ENCODE results near the gene MRLN. TPM values are rescaled to one million over a fixed set of nuclear protein-coding genes. Genes with fewer than 3 reads are reported as not detected.
"Not testable (repeated sequence)": the region's sequence is repeated elsewhere in the genome, so short reads cannot be mapped to it uniquely, and the experiment has no call there.

MRLN gene
- total and polyA plus RNA-seq, 2 of the 8 experiments (the other 6 are each of a cell fraction or from before 2014, with no cell fraction given): 0.21 TPM; not detected in 1

DNA sequence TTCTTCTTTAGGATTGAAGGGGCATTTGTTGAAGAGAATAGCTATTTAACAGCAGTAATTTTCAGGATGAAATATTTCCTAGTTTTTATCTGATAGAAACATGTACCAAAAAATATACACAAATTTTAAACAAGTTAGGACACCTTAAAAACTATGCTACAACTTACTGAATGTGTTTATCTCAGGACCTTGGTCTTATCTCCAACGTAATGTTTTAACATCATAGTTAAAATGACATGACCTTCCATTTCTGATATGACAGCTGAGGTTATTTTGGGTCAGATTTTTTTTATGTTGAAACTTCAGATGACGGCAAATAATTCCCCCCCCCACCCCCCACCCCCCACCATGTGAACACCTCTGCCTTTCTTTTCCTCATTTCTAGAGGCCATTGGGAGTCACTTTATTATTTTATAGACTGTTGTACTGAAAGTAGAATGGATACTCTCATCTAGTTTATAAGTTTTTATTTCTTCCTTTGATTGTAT, 8.0 kb downstream of the MRLN start:
- Histone ChIP-seq H3K56ac (replicated peaks; ENCODE audit: insufficient read length, low read depth, low read length) (no peak overlapping the region), H3K27ac (ENCODE audit: low read depth, low read length) (no peak overlapping the region), H4K5ac (ENCODE audit: insufficient read length, low read depth, low read length) (no peak overlapping the region), H3K36me3 (ENCODE audit: control insufficient read depth in 2 of 4, insufficient read depth in 4 of 4, low read length in 3 of 4) (no peaks in the 10 kb centered on the region; a peak in 1 of 8 replicates), H2BK5ac (ENCODE audit: low read depth, low read length) (no peak overlapping the region), H3K18ac (ENCODE audit: extremely low read depth, low read length) (no peak overlapping the region), H4K91ac (replicated peaks; ENCODE audit: insufficient read length, low read length) (no peak overlapping the region), H2BK15ac (ENCODE audit: low read length) (no peak overlapping the region), H4K8ac (ENCODE audit: extremely low read depth, insufficient read depth, low read length) (no peak overlapping the region), H3K27me3 (replicated peaks in 1 of 4; ENCODE audit: control insufficient read depth in 3 of 4, extremely low read depth in 1 of 4, insufficient read depth in 3 of 4, low read length in 3 of 4) (no peaks in the 10 kb centered on the region), H2AK5ac (ENCODE audit: low read depth, low read length) (no peak overlapping the region), H3K4me2 (ENCODE audit: insufficient read depth in 1 of 2, low read depth in 2 of 2, low read length in 2 of 2) (no peak overlapping the region), H3K14ac (ENCODE audit: insufficient read length) (no peak overlapping the region), H2BK12ac (ENCODE audit: low read depth, low read length) (no peak overlapping the region), H3K23ac (ENCODE audit: insufficient read length) (no peak overlapping the region), H3K79me2 (ENCODE audit: control insufficient read depth in 1 of 2, insufficient read depth in 2 of 2, low read length in 2 of 2) (no peaks in the 10 kb centered on the region), H2BK120ac (replicated peaks; ENCODE audit: low read depth, low read length) (no peak overlapping the region), H3K79me1 (ENCODE audit: low read depth, low read length) (no peaks in the 10 kb centered on the region), H3K9ac (replicated peaks in 1 of 4; ENCODE audit: extremely low read depth in 1 of 4, low read depth in 3 of 4, low read length in 3 of 4) (no peak overlapping the region), H3K4me1 (replicated peaks in 1 of 4; ENCODE audit: control insufficient read depth in 3 of 4, insufficient read depth in 4 of 4, low read length in 3 of 4) (no peaks in the 10 kb centered on the region), H3K4me3 (ENCODE audit: extremely low read depth in 1 of 4, insufficient read depth in 2 of 4, low read depth in 3 of 4, low read length in 4 of 4) (no peak overlapping the region), H2BK20ac (ENCODE audit: low read length) (no peak overlapping the region), H3K4ac (replicated peaks; ENCODE audit: insufficient read length, low read depth, low read length) (no peak overlapping the region), H4K20me1 (replicated peaks in 1 of 2; ENCODE audit: control insufficient read depth in 1 of 2, insufficient read depth in 2 of 2, low read length in 2 of 2) (no peaks in the 10 kb centered on the region), H3K23me2 (ENCODE audit: low read depth, low read length) (no peaks in the 10 kb centered on the region), H3K9me3 (ENCODE audit: insufficient read depth in 2 of 2, low read depth in 1 of 2, low read length in 1 of 2) (peaks cover 3 to 17% of the 10 kb centered on the region in 2 experiments; a peak in 3 of 4 replicates), H2AFZ (ENCODE audit: low read length) (no peak overlapping the region)
- 100% methylated on average over 2 of the region's 2 CpGs; no CpG with 5 or more reads in 1 of the 2 experiments for WGBS, 2 experiments (ENCODE audit: extremely low coverage in 1 of 2, insufficient coverage in 1 of 2, insufficient read length in 1 of 2, insufficient replicate concordance in 2 of 2, low coverage in 1 of 2, low lambda C conversion rate in 2 of 2, missing lambda C conversion rate in 1 of 2)
- CTCF ChIA-PET (ENCODE audit: partially characterized antibody): no interaction called here
- POLR2A ChIA-PET (ENCODE audit: partially characterized antibody): no interaction called here
- no peak for DNase-seq (ENCODE audit: low read depth in 1 of 2, low spot score in 2 of 2)
- no peak for FAIRE-seq
- no peak for TF ChIP-seq POU5F1 (IDR thresholded peaks at IDR 0.05; ENCODE audit: low read depth, low read length)

DNA sequence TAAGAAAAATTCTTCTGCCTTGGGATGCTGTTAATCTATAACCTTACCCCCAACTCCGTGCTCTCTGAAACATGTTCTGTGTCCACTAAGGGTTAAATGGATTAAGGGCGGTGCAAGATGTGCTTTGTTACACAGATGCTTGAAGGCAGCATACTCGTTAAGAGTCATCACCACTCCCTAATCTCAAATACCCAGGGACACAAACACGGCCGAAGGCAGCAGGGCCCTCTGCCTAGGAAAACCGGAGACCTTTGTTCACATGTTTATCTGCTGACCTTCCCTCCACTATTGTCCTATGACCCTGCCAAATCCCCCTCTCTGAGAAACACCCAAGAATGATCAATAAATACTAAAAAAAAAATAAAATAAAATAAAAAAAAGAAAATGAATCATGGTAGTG, 8.5 kb downstream of the MRLN start:
- H3K4me2 ChIP-seq (ENCODE audit: insufficient read depth in 1 of 2, low read depth in 2 of 2, low read length in 2 of 2): not testable (repeated sequence)

More for the DNA sequence above, 8.5 kb downstream of the MRLN start:
- H3K27ac ChIP-seq (ENCODE audit: low read depth, low read length); H2AFZ ChIP-seq (ENCODE audit: low read length); POLR2A ChIA-PET (ENCODE audit: partially characterized antibody); H3K56ac ChIP-seq (replicated peaks; ENCODE audit: insufficient read length, low read depth, low read length); H2BK15ac ChIP-seq (ENCODE audit: low read length); H3K14ac ChIP-seq (ENCODE audit: insufficient read length); DNase-seq (ENCODE audit: low read depth in 1 of 2, low spot score in 2 of 2); H4K8ac ChIP-seq (ENCODE audit: extremely low read depth, insufficient read depth, low read length); H2BK120ac ChIP-seq (replicated peaks; ENCODE audit: low read depth, low read length); H3K79me1 ChIP-seq (ENCODE audit: low read depth, low read length); H3K4ac ChIP-seq (replicated peaks; ENCODE audit: insufficient read length, low read depth, low read length); H3K9ac ChIP-seq (replicated peaks in 1 of 4; ENCODE audit: extremely low read depth in 1 of 4, low read depth in 3 of 4, low read length in 3 of 4); H4K5ac ChIP-seq (ENCODE audit: insufficient read length, low read depth, low read length); CTCF ChIA-PET (ENCODE audit: partially characterized antibody); H3K18ac ChIP-seq (ENCODE audit: extremely low read depth, low read length); H2BK12ac ChIP-seq (ENCODE audit: low read depth, low read length); H4K91ac ChIP-seq (replicated peaks; ENCODE audit: insufficient read length, low read length); H2BK20ac ChIP-seq (ENCODE audit: low read length); H3K79me2 ChIP-seq (ENCODE audit: control insufficient read depth in 1 of 2, insufficient read depth in 2 of 2, low read length in 2 of 2); H4K20me1 ChIP-seq (replicated peaks in 1 of 2; ENCODE audit: control insufficient read depth in 1 of 2, insufficient read depth in 2 of 2, low read length in 2 of 2); H3K4me3 ChIP-seq (ENCODE audit: extremely low read depth in 1 of 4, insufficient read depth in 2 of 4, low read depth in 3 of 4, low read length in 4 of 4); H2AK5ac ChIP-seq (ENCODE audit: low read depth, low read length); H3K27me3 ChIP-seq (replicated peaks in 1 of 4; ENCODE audit: control insufficient read depth in 3 of 4, extremely low read depth in 1 of 4, insufficient read depth in 3 of 4, low read length in 3 of 4); H3K23ac ChIP-seq (ENCODE audit: insufficient read length); H3K4me1 ChIP-seq (replicated peaks in 1 of 4; ENCODE audit: control insufficient read depth in 3 of 4, insufficient read depth in 4 of 4, low read length in 3 of 4); H2BK5ac ChIP-seq (ENCODE audit: low read depth, low read length); H3K36me3 ChIP-seq (ENCODE audit: control insufficient read depth in 2 of 4, insufficient read depth in 4 of 4, low read length in 3 of 4); FAIRE-seq; H3K23me2 ChIP-seq (ENCODE audit: low read depth, low read length): not testable (repeated sequence)
- 78% methylated on average over 6 of the region's 6 CpGs; no CpG with 5 or more reads in 1 of the 2 experiments for WGBS, 2 experiments (ENCODE audit: extremely low coverage in 1 of 2, insufficient coverage in 1 of 2, insufficient read length in 1 of 2, insufficient replicate concordance in 2 of 2, low coverage in 1 of 2, low lambda C conversion rate in 2 of 2, missing lambda C conversion rate in 1 of 2)
- peaks cover 3 to 17% of the 10 kb centered on the region in 2 experiments; a peak in 3 of 4 replicates for H3K9me3 ChIP-seq (ENCODE audit: insufficient read depth in 2 of 2, low read depth in 1 of 2, low read length in 1 of 2)

Measured in H1 (cell line).